Activated T-cell treated with anti-CD3 and anti-CD28 coated beads, Interleukin-2, amount 50 U/mL, for 24 hours (primary cell): ENCODE measurements around the gene EIPR1.
A peak's percentile ranks its signal among the peaks of the same experiment; 100 is the strongest.

Experiments
- DNase-seq: peaks from one replicate; pipeline ENCODE4 v3.0.0-alpha.2; 2020
- H3K27ac Mint-ChIP-seq: 2 replicates; pipeline ENCODE4 v1.8.0; 2020; ENCODE audit warnings: mild to moderate bottlenecking, mixed read lengths
- H3K27me3 Mint-ChIP-seq: 2 replicates; pipeline ENCODE4 v1.8.0; 2020; ENCODE audit warnings: mixed read lengths
- H3K36me3 Mint-ChIP-seq: 2 replicates; pipeline ENCODE4 v1.8.0; 2020; ENCODE audit warnings: low read depth, mixed read lengths
- H3K4me1 Mint-ChIP-seq: 2 replicates; pipeline ENCODE4 v1.8.0; 2020; ENCODE audit warnings: low read depth, mixed read lengths
- H3K4me3 Mint-ChIP-seq: 2 replicates; pipeline ENCODE4 v1.8.0; 2020; ENCODE audit warnings: mild to moderate bottlenecking, moderate library complexity, mixed read lengths
- H3K9me3 Mint-ChIP-seq: 2 replicates; pipeline ENCODE4 v1.8.0; 2020; ENCODE audit warnings: mixed read lengths

The EIPR1 gene

GRCh38 chr2:3317277-3317685 is 60.3 kb downstream of the EIPR1 start:
- Mint-ChIP-seq H3K27ac (no peak overlapping the region), H3K9me3 (no peaks in the 10 kb centered on the region), H3K27me3 (no peaks in the 10 kb centered on the region), H3K36me3 (peaks cover 53% of the 10 kb centered on the region), H3K4me3 (no peak overlapping the region), H3K4me1 (peaks cover 13% of the 10 kb centered on the region)
- no peak for DNase-seq

- H3K4me3 Mint-ChIP-seq: no peak overlapping the region
- H3K27me3 Mint-ChIP-seq: no peaks in the 10 kb centered on the region
- peaks cover 13% of the 10 kb centered on the region for H3K4me1 Mint-ChIP-seq
- no peaks in the 10 kb centered on the region for H3K9me3 Mint-ChIP-seq
- DNase-seq: no peak
- peak overlapping the region; percentile 69 for H3K27ac Mint-ChIP-seq
- H3K36me3 Mint-ChIP-seq: peaks cover 47% of the 10 kb centered on the region
Observed at GRCh38 chr2:3316456-3317276, 61.0 kb downstream of the EIPR1 start.

- no peak for DNase-seq
- peaks cover 31% of the 10 kb centered on the region for H3K36me3 Mint-ChIP-seq
- no peak overlapping the region for H3K4me3 Mint-ChIP-seq
- peaks cover 13% of the 10 kb centered on the region for H3K4me1 Mint-ChIP-seq
- H3K9me3 Mint-ChIP-seq: no peaks in the 10 kb centered on the region
- no peaks in the 10 kb centered on the region for H3K27me3 Mint-ChIP-seq
- H3K27ac Mint-ChIP-seq: no peak overlapping the region
Observed at GRCh38 chr2:3314626-3315025, 63.0 kb downstream of the EIPR1 start.

GRCh38 chr2:3313781-3314375 is 63.7 kb downstream of the EIPR1 start:
- H3K27ac Mint-ChIP-seq: no peak overlapping the region

GRCh38 chr2:3312576-3313345 is 64.9 kb downstream of the EIPR1 start:
- Mint-ChIP-seq H3K27me3 (no peaks in the 10 kb centered on the region), H3K36me3 (peaks cover 13% of the 10 kb centered on the region), H3K4me1 (peaks cover 13% of the 10 kb centered on the region), H3K4me3 (no peak overlapping the region), H3K9me3 (no peaks in the 10 kb centered on the region), H3K27ac (no peak overlapping the region)
- no peak for DNase-seq

More at GRCh38 chr2:3313781-3314375, 63.7 kb downstream of the EIPR1 start:
- H3K27me3 Mint-ChIP-seq: no peaks in the 10 kb centered on the region
- DNase-seq: no peak
- peaks cover 13% of the 10 kb centered on the region for H3K4me1 Mint-ChIP-seq
- H3K9me3 Mint-ChIP-seq: no peaks in the 10 kb centered on the region
- no peak overlapping the region for H3K4me3 Mint-ChIP-seq
- H3K36me3 Mint-ChIP-seq: peaks cover 23% of the 10 kb centered on the region

- Mint-ChIP-seq H3K9me3 (no peaks in the 10 kb centered on the region), H3K4me1 (peaks cover 13% of the 10 kb centered on the region), H3K36me3 (peaks cover 5% of the 10 kb centered on the region), H3K4me3 (no peak overlapping the region), H3K27ac (peak overlapping the region; percentile 14), H3K27me3 (no peaks in the 10 kb centered on the region)
- DNase-seq: no peak
Observed at GRCh38 chr2:3311601-3312000, 66.0 kb downstream of the EIPR1 start.

GRCh38 chr2:3309496-3310355 is 67.9 kb downstream of the EIPR1 start:
- DNase-seq: no peak
- peaks cover 13% of the 10 kb centered on the region for H3K4me1 Mint-ChIP-seq
- H3K9me3 Mint-ChIP-seq: no peaks in the 10 kb centered on the region

GRCh38 chr2:3307901-3308300 is 69.7 kb downstream of the EIPR1 start:
- Mint-ChIP-seq H3K4me3 (no peak overlapping the region), H3K27ac (no peak overlapping the region), H3K36me3 (peaks cover 12% of the 10 kb centered on the region), H3K27me3 (no peaks in the 10 kb centered on the region), H3K4me1 (peaks cover 19% of the 10 kb centered on the region), H3K9me3 (no peaks in the 10 kb centered on the region)
- no peak for DNase-seq

More at GRCh38 chr2:3309496-3310355, 67.9 kb downstream of the EIPR1 start:
- Mint-ChIP-seq H3K36me3 (peaks cover 3% of the 10 kb centered on the region), H3K4me3 (no peak overlapping the region), H3K27me3 (no peaks in the 10 kb centered on the region), H3K27ac (no peak overlapping the region)

- Mint-ChIP-seq H3K27me3 (no peaks in the 10 kb centered on the region), H3K9me3 (no peaks in the 10 kb centered on the region), H3K4me3 (no peak overlapping the region), H3K27ac (no peak overlapping the region), H3K36me3 (peaks cover 18% of the 10 kb centered on the region), H3K4me1 (peaks cover 19% of the 10 kb centered on the region)
- no peak for DNase-seq
Observed at GRCh38 chr2:3307236-3307635, 70.4 kb downstream of the EIPR1 start.

- no peak overlapping the region for H3K4me3 Mint-ChIP-seq
- H3K4me1 Mint-ChIP-seq: peaks cover 19% of the 10 kb centered on the region
- no peaks in the 10 kb centered on the region for H3K27me3 Mint-ChIP-seq
- DNase-seq: no peak
- no peaks in the 10 kb centered on the region for H3K9me3 Mint-ChIP-seq
- no peak overlapping the region for H3K27ac Mint-ChIP-seq
- peaks cover 29% of the 10 kb centered on the region for H3K36me3 Mint-ChIP-seq
Observed at GRCh38 chr2:3305952-3306351, 71.7 kb downstream of the EIPR1 start.

GRCh38 chr2:3305431-3305830 is 72.2 kb downstream of the EIPR1 start:
- Mint-ChIP-seq H3K27ac (no peak overlapping the region), H3K9me3 (no peaks in the 10 kb centered on the region), H3K4me3 (no peak overlapping the region), H3K36me3 (peaks cover 34% of the 10 kb centered on the region), H3K27me3 (no peaks in the 10 kb centered on the region), H3K4me1 (peaks cover 19% of the 10 kb centered on the region)
- no peak for DNase-seq

GRCh38 chr2:3303583-3304406 is 73.8 kb downstream of the EIPR1 start:
- DNase-seq: peak; percentile 88
- H3K4me1 Mint-ChIP-seq: peaks cover 19% of the 10 kb centered on the region
- H3K9me3 Mint-ChIP-seq: no peaks in the 10 kb centered on the region
- H3K36me3 Mint-ChIP-seq: peaks cover 44% of the 10 kb centered on the region
- peak overlapping the region; percentile 18 for H3K4me3 Mint-ChIP-seq
- H3K27ac Mint-ChIP-seq: peak overlapping the region; percentile 47
- H3K27me3 Mint-ChIP-seq: no peaks in the 10 kb centered on the region

- Mint-ChIP-seq H3K27ac (peak overlapping the region; percentile 69), H3K4me3 (peak overlapping the region; percentile 18), H3K4me1 (peaks cover 19% of the 10 kb centered on the region), H3K9me3 (no peaks in the 10 kb centered on the region), H3K27me3 (no peaks in the 10 kb centered on the region), H3K36me3 (peaks cover 52% of the 10 kb centered on the region)
- DNase-seq: no peak
Observed at GRCh38 chr2:3302751-3303582, 74.7 kb downstream of the EIPR1 start.
